Fibroblast of the conjunctiva (primary cell): ENCODE results near the gene BTBD9.

ENCODE experiments used
- DNase-seq: peaks from one replicate; pipeline ENCODE4 v3.0.0-alpha.2; 2010; ENCODE audit warnings: low read depth

BTBD9 gene

GRCh38 chr6:38481211-38481836, 158.4 kb downstream of the BTBD9 start:
- no peak for DNase-seq

GRCh38 chr6:38480036-38480435, 159.7 kb downstream of the BTBD9 start:
- DNase-seq, result no peak

GRCh38 chr6:38479331-38479730, 160.4 kb downstream of the BTBD9 start:
- DNase-seq, result no peak

GRCh38 chr6:38477680-38478260, 162.0 kb downstream of the BTBD9 start:
- DNase-seq, result no peak

- no peak for DNase-seq
Measured at GRCh38 chr6:38476888-38477287, 162.8 kb downstream of the BTBD9 start.

- DNase-seq, result no peak
Measured at GRCh38 chr6:38476141-38476540, 163.6 kb downstream of the BTBD9 start.

- no peak for DNase-seq
Measured at GRCh38 chr6:38470548-38470947, 169.2 kb downstream of the BTBD9 start.

- DNase-seq, result no peak
Measured at GRCh38 chr6:38467566-38467965, 172.2 kb downstream of the BTBD9 start.

- DNase-seq, result peak; percentile 22
Measured at GRCh38 chr6:38460186-38460585, 179.5 kb downstream of the BTBD9 start.

- peak; percentile 10 for DNase-seq
Measured at GRCh38 chr6:38459291-38459690, 180.4 kb downstream of the BTBD9 start.

GRCh38 chr6:38453861-38454260, 185.9 kb downstream of the BTBD9 start:
- DNase-seq, result no peak

- no peak for DNase-seq
Measured at GRCh38 chr6:38452816-38453660, 186.7 kb downstream of the BTBD9 start.

GRCh38 chr6:38450717-38451116, 189.0 kb downstream of the BTBD9 start:
- DNase-seq, result no peak

- no peak for DNase-seq
Measured at GRCh38 chr6:38445925-38446324, 193.8 kb downstream of the BTBD9 start.

- no peak for DNase-seq
Measured at GRCh38 chr6:38445336-38445735, 194.4 kb downstream of the BTBD9 start.

- no peak for DNase-seq
Measured at GRCh38 chr6:38443352-38444144, 196.2 kb downstream of the BTBD9 start.

- DNase-seq, result no peak
Measured at GRCh38 chr6:38438097-38438496, 201.6 kb downstream of the BTBD9 start.

- DNase-seq, result peak; percentile 20
Measured at GRCh38 chr6:38436726-38437465, 202.8 kb downstream of the BTBD9 start.

GRCh38 chr6:38435330-38435729, 204.4 kb downstream of the BTBD9 start:
- DNase-seq, result no peak

GRCh38 chr6:38434051-38434450, 205.7 kb downstream of the BTBD9 start:
- DNase-seq, result no peak

- DNase-seq, result peak; percentile 2
Measured at GRCh38 chr6:38432479-38432878, 207.2 kb downstream of the BTBD9 start.

- DNase-seq, result no peak
Measured at GRCh38 chr6:38432079-38432478, 207.7 kb downstream of the BTBD9 start.
